NCI-H2196 (cell line): ENCODE results near the gene TRIO.

Source experiments
- DNase-seq: peaks from one replicate; lab custom pipeline; 2025; ENCODE audit not compliant: unreplicated experiment; lab: John Stamatoyannopoulos, UW

TRIO gene

DNA sequence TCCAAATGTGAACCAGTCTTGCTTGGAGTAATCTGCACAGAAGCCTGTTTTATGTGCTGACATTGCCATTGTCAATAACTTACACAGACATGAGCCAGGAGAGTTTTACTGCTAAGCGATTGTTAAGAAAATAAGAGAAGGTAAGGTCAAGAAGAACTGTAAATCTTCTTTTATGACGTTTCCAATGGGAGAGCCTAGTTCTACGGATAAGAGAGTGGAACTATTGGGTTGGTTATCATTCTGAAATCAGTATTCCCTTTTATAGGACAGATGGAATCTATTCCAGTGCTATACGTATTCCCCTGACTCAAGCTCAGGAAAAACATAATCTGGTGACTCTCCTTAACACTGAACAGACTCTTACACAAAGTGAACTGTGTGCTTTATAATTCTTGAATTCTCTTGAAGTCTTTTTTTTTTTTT, 300.5 kb downstream of the TRIO start:
- DNase-seq = no peak

DNA sequence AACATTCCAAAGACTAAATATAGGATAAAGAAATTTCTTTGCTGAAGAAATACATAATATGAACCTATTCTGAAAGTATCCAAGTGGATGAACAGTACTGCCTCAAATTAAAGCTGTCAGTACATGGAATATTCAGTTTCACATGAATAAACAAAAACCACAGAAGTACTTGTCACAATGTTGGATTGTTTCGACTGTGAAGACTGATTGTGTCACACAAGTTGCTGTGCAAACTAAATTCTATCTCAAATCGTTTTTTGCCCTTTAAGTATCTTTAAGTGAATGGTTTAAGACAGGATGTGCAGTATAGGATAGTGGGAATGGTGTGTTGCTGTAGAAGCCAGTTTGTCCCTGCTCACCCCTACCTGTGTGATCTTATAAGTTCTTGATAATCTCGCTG, 301.0 kb downstream of the TRIO start:
- DNase-seq = no peak

DNA sequence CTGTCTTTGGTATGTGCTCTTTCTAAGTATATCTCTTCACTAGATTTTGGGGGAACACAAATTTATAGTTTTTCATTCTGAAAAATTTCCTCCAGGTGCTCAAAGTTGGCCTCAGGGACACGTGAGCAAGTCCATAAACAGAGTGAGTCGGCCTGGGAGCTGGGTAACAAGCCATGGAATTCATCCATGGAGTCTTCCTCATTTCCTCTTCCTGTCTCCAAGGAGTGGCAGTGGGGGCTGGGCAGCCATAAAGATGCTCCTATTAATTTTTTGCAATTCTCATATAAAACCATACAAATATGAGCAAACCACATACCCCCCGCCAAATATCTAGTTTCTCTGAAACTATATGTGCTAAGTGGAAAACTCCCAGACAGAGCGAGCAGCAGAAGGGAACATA, 301.9 kb downstream of the TRIO start:
- no peak for DNase-seq

DNA sequence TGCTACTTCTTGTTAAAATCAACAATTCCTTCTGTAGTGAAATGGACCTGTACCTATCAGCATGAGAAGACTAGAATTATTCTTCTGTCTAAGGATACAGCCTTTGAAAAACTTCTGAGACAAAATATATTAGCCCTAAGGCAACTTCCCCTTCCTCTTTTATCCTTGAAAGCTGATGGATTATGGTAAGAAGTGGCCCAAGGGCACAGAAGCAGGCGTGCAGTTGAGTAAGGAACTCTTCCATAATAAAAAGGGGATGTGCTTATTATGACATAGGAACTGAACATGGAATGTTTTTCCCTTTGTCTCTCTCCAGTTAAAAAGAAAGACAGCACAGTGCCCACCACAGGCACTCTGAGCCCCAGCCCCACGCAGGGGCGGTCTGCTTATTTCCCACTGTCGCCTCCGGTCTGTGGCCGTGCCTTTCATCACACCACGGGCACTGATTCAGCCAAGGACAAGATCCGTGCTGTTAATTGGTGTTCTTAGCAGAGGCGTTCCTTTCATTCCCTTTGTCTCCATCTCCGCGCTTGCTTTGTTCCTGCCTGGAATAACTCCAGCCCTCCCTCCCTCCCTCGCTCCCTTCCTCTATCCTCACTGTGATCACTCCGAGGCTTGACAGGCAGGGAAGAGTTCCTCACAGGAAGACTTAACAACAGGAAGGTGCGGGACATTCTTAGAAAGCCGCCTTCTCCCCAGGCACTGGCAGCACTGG, 302.6 kb downstream of the TRIO start:
- DNase-seq = no peak

DNA sequence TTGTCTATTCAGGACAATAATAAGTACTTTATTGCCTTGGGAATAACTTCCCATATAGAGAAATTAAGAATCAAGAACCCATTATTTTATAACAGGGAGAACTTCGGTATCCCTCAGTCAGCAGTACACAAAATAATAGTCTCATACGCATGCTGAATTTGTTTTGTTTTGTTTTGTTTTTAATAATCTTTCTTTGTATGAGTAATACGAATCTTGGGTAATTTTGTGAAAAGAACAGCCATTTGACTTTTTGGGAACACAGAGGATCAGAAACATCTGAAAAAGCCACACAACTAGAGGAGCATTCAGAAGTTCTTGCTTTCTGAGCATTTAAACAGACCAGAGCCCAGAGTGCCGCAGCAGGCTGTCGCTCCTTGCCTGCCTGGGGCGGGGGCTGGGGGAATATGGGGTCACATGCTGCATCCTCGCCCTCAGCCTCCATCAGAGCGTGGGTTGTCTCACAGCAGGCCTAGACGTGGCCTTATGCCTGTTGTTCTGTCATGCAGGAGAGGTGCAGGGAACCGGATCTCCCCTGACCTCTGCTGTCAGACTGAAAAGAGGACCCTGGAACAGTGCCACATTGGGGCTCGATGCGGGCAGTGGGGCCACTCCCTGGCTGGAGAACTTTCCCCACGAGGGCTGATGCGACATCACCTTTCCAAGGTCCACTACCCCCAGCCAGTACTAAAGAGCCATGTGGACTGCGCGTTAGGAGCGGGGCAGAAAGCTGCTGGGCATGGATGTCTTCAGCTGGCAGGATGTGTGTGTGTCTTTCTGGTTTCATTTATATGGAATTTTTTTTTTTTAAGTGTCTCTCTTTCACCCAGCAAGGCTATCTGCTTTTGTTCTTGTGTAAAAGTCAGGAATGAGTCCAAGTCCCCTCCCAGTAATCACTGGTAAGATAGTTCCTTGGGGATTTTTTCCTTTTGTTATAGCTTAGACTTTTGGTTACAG, 305.1 kb downstream of the TRIO start:
- DNase-seq = peak; percentile 62

DNA sequence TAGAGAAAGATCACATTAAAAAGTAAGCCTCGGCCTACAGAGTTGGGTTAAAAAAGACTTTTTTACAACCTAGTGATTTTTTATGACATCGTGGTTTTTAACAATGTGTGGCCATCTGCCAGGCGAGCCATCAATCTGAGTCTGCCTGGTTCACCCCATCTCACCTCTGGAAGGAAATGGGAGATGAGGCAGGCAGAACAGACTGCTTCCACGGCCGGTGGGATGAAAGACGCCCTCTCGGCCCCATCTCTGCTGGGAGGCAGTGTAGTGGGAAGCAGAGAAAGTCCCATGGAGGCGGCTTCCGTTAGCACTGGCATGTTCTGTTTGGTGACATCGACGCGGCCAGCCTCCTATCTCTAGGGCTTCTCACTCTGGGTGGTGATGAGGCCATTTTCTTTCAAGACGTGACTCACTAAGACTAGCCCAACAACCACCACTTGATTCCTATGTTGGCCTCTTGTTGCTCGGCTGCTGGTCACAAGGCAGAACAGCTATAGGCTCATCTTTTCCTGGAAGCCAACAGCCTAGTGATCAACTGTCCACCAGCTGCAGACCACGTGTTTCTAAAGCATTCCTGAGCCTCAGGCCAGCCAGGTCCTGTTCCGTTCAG, 306.0 kb downstream of the TRIO start:
- DNase-seq = no peak

DNA sequence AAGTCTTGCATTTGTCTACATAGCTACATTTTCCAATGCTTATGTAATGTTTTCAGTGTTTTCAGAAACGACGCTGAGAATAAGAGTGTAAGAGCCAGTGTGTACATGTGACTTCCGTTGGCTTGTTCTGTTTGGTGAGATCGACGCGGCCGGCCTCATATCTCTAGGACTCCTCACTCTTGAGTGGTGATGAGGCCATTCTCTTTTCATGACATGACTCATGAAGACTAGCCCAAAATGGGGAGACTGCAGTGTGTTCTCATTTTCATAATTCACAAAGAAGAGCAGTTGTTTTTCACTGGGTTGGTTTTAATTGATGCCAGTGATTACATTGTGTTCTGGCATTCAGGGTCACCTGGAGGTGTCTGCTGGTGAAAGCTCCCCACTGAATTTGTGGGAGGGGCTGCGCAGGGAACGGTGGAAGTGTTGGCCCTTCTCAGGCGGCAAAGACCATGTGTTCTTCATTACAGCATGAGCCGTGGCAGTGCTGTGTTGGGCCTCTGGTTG, 306.9 kb downstream of the TRIO start:
- no peak for DNase-seq

DNA sequence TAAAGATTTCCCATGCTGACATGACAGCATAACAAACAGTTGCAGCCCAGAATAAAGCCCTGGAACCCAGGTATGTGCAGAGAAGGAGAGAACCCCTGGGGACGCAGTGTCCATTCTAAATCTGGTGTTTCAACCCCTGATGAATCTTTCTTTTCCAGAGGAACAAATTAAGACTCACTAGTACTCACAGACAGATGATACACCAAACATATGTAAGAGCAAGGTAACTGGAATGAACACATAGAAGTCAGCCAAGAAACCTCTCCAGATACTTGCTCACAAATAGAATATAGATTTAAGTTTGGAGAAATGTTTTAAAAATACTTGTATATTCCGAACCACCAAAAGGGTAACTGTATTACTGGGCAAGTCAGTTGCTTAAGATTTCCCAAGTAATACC, 307.6 kb downstream of the TRIO start:
- DNase-seq = no peak

DNA sequence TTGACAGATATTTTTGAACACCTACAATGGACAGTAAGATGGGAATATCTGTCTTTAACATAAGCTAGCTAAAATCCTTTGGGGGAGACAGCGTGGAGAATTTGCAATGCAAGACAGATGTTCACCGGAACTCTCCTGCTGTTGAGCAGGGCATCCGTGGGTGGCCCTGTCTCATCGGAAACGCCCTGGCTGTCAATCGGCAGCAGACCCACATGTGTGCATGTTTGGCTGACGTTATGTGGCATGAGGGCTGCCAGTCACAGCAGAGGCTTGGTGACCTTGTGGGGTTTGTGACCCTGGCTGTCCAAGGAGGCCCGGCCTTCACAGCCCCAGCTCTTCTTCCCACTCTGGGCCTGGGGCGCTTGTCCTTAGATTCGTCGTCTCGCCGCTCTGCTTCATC, 308.7 kb downstream of the TRIO start:
- DNase-seq = no peak

DNA sequence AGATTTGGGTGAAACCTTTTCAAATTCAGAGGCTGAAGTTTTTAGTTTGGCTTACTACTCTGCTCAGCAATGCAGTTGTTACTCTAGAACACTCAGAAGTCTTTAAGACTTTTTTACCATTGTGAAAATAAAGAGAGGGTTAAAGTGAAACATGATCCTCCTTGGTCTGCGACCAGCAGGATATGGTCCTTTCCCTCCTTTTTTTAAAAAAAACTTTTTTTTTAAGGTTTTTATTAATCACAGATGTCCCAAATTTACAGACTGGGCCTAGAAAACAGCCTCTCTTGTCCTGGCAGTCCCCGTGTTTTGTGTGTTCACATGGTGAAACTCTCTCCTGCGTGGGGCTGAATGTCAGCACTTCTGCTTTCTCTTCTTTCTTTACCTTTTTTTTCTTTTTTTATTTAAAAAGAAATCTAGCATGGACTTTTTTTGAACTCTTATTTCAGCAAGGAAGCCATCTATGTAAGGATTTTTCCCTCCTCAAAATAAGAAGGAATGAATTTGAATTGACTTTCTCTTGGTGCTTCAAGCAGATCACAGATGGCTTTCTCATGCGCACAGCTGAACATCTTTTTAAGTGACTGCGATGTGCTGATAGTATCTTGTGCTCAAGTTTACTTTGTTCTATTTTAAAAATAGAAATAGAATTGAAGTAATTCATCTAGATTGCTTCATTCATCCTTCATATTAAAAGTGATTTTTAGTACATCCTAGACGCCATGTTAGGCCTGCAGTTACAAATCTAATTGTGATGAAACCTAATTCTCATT, 309.7 kb downstream of the TRIO start:
- no peak for DNase-seq

DNA sequence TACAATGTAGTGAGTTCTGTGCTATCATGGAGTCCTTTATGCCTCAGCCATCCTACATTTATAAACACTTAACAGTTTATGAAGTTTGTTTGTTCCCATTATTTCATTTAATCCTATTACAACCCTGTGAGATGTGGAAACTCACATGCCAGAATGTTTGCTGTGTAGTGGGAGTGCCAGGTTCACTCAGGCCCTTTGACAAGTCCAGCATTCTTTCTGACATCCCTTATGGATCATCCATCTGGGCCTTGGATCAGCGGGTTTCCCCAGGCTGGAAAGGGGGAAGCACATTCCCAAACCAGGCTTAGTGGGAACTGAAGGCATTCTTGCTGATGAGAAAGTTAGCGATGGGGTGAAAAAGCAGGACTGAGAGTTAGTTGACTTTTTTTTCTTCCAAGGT, 310.3 kb downstream of the TRIO start:
- no peak for DNase-seq

DNA sequence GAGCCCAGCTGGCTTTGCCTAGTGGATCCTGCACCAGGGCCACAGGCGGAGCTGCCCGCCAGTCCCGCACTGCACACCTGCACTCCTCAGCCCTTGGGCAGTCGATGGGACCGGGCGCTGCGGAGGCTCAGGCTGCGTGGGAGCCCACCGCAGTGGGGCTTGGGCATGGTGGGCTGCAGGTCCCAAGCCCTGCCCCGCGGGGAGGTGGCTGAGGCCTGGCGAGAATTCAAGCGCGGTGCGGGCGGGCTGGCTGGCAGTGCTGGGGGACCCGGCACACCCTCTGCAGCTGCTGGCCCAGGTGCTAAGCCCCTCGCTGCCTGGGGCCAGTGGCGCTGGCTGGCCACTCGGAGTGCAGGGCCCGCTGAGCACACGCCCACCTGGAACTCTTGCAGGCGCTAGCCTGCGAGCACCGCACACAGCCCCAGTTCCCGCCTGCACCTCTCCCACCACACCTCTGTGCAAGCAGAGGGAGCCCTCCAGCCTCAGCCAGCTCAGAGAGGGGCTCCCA, 312.7 kb downstream of the TRIO start:
- no peak for DNase-seq

DNA sequence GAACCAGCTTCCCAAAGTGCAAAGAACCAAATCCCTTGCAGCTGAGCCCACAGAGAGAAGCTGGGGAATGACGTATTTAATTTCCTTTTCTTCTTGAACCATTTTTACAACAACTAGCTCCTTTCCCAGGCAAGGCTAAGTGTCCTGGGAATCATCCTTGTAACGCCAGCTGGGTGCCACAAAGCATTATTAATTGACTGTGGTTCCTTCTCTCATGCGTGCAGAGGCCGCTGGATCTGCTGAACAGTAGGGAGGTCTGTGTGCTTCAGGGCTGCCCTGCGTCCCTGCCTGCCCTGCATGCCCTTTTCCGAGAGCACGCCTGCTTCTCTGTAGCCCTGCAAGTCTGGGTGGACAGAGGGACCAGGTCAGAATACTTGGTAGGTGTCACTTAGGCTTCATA, 314.3 kb downstream of the TRIO start:
- DNase-seq = no peak

DNA sequence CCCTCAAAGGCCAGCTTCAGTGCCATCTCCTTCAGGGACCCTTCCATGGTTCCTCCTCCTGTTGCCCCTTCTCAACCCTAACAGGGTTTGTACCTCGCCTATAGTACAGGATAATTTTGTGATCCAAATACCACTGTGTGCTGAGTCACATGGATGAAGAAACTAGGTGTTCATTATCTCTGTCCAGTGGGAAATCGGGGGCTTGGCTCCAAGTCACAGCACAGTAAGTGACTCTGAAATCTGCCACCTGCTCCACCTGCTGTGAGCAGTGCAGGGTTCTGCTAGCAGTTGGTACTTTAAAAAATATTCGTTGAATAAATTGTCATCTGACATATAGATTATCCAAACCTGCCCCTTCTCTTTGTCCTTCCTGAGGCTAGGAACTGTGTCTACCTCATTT, 315.3 kb downstream of the TRIO start:
- no peak for DNase-seq

DNA sequence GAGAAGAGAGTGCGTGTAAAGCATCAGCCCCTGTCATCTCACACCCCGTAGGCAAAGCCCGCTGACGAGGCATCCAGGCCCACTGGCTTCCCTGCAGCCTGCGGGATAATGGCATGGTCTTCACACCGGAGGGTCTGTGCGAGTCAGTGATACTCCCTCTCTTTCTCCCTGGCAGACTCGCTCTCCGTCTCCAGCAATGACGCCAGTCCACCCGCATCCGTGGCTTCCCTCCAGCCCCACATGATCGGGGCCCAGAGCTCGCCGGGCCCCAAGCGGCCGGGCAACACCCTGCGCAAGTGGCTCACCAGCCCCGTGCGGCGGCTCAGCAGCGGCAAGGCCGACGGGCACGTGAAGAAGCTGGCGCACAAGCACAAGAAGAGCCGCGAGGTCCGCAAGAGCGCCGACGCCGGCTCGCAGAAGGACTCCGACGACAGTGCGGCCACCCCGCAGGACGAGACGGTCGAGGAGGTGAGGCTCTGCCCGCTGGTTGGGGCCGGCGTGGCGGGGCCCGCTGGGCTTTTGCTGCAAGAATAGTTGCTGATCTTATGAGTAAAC, 317.8 kb downstream of the TRIO start:
- DNase-seq = no peak

DNA sequence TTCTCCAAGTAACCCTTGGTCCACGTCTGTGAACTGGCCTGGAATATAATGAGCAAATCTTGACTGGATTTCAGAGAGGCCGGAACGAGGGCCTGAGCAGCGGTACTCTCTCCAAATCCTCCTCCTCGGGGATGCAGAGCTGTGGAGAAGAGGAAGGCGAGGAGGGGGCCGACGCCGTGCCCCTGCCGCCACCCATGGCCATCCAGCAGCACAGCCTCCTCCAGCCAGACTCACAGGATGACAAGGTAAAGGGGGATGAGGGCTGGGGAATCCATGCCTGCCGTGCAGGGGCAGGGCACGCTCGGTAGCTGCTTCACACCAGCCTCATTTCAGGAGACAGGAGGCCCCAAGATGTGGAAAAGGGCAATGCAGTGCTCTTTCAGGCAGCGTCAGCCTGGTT, 319.5 kb downstream of the TRIO start:
- no peak for DNase-seq

DNA sequence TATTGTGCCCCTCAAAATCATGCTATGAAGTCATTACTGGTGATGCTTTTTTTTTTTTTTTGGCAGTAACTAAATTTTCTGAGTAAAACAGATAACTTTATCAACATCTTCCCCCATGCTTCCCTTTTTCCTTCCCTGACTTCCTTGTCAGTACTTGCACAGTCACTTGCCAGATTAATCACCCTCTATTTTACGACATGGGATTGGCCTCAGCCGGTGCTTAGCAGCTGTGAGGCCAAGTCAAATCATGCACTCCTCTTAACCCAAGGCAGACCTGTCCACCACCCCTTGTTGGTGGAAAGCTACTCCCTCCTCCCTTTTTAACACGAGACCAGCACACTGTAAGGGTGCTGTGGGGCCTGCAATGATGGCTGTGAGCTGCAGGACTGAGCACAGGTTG, 320.5 kb downstream of the TRIO start:
- peak; percentile 55 for DNase-seq

DNA sequence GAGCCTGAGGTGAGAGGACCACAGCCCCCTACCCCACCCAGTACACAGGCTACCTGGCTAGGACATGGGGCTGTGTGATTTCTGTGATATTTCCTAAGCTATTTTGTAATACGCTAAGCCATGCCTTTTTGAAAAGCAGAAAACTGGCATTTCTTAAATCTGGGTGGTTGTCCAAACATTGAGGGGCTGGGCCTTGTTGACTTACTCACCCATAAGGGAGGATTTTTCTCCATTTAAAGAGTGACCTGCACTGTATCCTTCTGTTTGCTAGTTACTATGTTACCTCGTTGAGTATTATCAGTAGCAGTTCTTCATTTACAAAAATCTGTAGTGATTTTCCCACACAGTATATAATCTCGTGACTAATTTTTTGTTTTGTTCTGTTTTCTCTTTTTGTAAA, 321.0 kb downstream of the TRIO start:
- DNase-seq = no peak

DNA sequence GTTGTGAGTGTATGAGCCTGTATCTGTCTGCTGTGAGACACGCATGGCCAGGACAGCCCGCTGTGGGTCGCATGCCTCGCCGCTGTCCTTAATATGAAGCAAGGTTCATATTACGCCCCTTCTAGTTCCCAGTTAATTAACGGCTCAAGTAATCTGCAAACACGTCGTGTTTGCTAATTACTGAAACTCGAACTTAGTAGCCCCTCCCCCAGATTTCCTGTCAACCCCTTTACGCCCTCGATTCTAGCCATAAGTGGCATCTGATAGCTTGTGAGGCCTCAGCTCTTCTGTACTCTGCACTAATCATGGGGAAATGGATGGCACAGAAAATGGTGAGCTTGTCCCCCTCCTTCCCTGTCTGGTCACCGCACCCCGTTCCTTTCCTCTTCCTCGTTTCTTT, 321.5 kb downstream of the TRIO start:
- peak; percentile 35 for DNase-seq

DNA sequence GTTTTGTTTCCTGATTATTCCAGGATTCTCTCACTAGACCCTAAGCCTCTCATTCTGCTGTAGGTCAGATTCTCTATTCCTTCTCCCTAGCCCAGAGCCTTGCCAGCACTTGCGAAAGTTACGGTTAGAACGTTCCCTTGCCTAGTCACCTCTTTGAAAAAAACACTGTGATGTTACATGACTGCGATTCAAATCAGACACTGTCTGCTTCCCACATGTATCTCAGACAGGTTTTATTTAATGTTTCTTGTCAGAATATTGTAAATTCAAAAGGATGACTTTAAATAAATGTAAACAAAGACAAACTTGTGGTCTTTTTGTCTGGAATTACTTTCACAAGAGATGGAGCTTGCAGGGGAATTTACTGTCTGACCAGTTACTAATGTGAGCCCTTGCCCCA, 322.0 kb downstream of the TRIO start:
- DNase-seq = no peak
